LoVo (cell line): ENCODE data around the gene RTEL1.

Experiments used
- DNase-seq: peaks from one replicate; pipeline ENCODE4 v3.0.0-alpha.2; 2016; ENCODE audit warnings: low spot score

RTEL1 gene

DNA sequence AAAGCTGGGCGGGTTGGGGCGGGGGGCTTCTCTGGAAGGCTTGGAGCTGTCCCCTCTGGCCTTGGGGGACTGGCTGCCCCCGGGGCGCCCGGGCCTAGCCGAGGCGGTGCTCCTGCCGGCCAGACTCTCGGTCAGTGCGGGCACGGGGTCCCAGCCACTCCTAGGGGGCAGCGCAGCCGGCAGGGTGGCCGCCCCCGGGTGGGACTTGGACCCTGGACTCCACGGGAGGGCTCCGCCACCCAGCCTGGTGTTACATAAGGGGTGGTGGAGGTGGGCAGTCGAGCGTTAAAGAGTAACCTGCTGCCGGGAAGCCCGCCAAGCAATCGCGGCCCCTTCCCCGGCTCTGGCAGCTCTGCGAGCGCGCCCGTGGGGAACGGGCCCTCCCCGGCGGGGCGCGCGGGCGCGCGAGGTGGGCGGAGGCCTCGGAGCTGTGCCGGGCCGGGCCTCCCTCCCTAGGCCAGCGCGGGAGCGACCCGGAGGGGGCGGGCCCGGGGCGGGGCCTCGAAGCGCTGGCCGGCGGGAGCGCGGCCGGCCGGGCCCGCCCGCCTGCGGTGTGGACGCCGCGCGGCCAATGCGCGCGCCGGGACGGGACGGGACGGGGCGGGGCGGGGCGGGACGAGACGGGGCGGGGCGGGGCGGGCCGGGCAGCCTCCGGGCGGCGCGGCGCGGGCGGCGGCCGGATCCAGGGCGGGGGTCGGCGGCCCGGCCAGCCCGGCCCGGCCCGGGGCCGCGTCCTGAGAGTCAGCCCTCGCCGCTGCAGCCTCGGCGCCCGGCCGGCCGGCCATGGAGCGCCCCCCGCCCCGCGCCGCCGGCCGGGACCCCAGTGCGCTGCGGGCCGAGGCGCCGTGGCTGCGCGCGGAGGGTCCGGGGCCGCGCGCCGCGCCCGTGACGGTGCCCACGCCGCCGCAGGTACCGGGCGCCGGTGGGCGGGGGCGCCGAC, 81.3 kb downstream of the RTEL1 start, which contains the start of gene SLC2A4RG:
SLC2A4RG (plus strand) TSS at position 647 of the 940 bp plus-strand sequence; CDS start at position 784, 137 bp downstream.
- DNase-seq, result peak; percentile 78

DNA sequence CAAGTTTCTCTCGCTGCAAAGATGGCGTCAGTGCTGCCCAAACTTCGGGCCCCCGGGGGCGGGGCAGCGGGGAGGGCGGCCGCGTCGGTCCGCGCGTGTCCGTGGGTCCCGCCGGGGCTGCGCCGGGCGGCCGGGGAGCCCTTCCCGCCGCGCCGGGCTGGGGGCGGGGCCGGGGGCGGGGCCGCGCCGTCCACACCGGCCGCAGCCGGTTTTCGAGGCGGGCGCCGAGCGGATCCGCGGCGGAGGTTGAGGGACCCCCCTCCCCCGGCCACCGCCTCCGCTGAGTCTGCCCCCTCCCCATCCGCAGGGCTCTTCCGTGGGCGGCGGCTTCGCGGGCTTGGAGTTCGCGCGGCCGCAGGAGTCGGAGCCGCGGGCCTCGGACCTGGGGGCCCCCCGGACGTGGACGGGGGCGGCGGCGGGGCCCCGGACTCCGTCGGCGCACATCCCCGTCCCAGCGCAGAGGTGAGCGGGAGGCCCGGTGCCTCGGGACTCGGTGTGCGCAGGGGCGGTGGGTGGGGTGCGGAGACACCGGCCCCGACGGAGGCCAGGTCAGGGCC, 82.0 kb downstream of the RTEL1 start:
- DNase-seq, result peak; percentile 7

DNA sequence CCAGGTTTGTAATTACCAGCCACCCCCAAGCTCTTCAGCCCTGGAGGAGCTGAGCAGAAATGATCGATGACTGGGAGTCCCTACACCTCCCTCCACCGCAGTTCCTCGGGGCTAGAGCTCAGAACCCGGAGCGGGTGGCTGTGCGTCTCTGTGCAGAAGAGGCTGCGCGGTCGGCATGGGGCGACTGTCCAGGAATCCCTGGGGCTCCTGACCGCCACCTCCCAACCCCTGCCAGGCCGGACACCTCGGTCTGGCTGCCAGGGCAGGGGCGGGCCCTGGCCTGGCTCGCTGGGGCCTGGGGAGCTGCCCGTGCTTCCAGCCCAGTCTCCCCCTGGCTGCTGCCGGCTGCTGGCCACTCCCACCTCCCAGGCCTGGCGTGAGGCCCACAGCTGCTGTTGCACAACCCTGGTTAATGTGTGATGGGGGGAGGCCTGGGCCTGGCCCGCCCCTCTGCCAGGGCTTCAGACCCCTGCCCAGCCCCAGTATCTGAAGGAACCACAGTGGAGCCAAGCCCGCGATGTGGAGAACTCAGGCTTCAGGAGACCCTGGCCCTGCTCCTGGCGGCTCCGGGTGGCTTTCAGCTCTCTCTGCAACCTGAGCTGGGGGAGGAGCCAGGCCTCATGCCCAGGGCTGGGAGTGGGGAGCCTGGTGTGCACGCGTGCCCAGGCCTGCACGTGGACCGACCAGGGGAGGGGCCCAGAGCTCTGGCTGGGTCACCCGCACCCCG, 82.7 kb downstream of the RTEL1 start:
- peak; percentile 76 for DNase-seq

DNA sequence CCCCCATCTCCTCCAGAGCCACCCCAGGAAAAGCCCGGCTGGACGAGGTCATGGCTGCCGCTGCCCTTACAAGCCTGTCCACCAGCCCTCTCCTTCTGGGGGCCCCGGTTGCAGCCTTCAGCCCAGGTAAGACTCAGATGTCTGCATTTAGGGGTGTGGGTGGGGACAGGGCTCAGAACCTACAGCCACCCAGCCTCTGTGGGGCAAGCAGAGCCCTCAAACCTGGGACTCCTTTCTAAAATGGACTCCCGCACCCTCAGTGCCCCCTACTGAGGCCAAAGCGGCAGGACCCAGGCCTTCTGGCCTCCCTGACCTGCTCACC, 83.2 kb downstream of the RTEL1 start:
- DNase-seq, result no peak

DNA sequence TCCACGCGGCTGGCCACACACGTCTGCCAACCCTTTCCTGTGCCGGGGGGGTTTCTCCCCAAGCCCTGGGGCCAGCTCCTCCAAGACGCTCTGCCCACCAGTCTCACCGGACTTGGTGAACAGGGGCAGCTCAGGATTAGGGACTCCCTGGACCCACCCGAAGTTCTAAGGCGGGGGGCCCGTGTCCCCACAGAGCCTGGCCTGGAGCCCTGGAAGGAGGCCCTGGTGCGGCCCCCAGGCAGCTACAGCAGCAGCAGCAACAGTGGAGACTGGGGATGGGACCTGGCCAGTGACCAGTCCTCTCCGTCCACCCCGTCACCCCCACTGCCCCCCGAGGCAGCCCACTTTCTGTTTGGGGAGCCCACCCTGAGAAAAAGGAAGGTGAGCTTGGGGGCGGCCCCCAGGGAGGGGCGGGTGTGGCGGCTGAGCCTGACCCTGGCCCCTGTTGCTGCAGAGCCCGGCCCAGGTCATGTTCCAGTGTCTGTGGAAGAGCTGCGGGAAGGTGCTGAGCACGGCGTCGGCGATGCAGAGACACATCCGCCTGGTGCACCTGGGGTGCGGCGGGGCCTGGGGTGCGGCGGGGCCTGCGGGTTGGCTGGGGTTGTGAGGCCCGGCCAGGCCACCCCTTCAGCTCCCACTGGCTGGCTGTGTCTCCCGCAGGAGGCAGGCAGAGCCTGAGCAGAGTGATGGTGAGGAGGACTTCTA, 83.7 kb downstream of the RTEL1 start:
- no peak for DNase-seq

GRCh38 chr20:63742381-63743024, 84.4 kb downstream of the RTEL1 start:
- DNase-seq, result no peak

DNA sequence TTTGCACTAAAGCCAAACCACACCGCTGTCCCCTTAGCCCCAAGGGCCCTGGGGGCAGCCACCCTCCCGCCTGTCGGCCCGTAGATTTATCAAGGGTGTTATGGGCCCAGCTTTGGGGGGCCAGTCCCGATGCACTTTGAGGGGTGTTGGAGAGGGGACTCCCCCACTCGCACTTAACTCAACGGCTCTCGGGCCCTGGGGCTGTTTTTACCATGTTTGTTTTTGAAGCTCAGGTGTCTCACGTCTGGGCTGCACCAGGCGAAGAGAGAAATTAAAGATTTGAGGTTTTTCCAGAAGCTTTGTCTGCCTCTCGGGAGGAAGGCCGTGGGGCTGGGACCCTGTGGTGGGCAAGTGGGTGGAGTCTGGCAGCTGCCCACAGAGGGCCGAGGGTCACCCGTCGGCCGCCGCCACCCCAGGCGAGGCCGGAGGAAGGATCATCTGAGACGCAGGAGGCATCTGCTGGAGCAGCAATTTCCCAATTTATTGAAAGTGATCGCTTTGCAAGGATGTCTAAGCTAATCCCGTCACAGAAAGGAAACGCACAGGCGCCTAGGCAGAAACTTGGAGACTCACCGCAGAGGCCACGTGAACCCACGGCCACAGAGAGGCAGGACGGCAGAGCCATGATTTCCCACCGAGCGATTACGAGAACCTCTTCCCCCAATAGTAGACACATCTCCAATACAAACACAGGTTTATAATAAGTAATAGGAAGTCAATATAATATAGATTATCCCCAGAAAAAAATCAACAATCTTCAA, 85.3 kb downstream of the RTEL1 start:
- no peak for DNase-seq

- DNase-seq, result no peak
Observed at GRCh38 chr20:63744158-63744557, 86.0 kb downstream of the RTEL1 start.

DNA sequence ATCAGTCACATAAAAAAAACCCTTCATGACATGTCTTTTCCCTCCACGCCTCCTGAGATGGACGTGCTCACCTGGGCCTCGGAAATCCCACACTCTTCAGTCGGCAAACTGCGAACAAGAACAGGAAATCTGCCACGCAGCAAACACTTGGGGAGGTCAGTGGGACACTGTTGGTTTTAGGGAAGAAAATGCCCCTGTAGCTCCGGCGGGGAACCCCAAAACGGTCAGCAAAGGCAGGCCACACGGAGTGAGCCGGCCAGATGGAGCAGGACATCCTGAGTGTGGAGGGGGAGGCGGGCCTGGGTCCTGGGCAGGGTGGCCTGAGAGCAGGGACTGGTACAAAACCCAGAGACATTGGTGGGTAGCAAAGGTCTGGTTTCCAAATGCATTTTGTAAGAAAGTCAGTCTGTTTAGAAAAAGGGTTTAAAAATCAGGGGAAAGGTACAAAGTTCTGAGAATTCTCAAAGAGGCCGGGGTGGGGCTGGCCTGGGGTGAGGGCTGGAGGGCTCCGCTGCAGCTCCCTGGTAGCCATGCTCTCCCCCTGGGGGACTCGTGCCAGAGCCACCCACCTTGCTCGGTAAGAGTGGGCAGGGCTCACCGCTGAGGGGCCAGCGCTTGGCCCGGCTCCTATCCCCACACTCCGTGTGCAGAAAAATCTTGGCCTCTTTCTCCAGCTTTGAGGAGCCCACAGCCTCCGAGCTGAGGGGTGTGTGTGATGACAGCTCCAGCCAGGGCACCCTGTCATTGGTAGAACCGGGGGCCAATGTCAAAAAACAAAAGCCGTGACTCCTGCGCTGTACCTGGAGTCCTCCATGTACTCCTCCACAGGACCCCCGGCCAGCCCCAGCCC, 86.7 kb downstream of the RTEL1 start:
- DNase-seq, result no peak

- no peak for DNase-seq
Observed at GRCh38 chr20:63745424-63745805, 87.3 kb downstream of the RTEL1 start.
